GM10248 (cell line): Measurements from ENCODE around the gene AGBL3.

Experiments used
- CTCF ChIA-PET: fragments of 300-600 bp; sonication (Branson Sonifier 250); formaldehyde crosslinking; extraction: SDS; loops from one replicate; lab custom pipeline; 2021; ENCODE audit warnings: antibody characterized with exemption; lab: Yijun Ruan, JAX
- POLR2A ChIA-PET: fragments of 350-650 bp; sonication (Branson Sonifier 250); formaldehyde crosslinking; extraction: SDS; loops from one replicate; lab custom pipeline; 2020; ENCODE audit warnings: antibody characterized with exemption; lab: Yijun Ruan, JAX
- DNase-seq: peaks from one replicate; pipeline ENCODE4 v3.0.0; 2012; ENCODE audit errors: extremely low spot score
- TF ChIP-seq, protein P1 (sequence below): IDR thresholded peaks from 2 replicates; pipeline ENCODE4 v1.5.1; 2012; ENCODE audit warnings: mild to moderate bottlenecking, low read depth; ENCODE audit errors: extremely low read depth, missing control alignments, control extremely low read depth

Gene AGBL3

DNA sequence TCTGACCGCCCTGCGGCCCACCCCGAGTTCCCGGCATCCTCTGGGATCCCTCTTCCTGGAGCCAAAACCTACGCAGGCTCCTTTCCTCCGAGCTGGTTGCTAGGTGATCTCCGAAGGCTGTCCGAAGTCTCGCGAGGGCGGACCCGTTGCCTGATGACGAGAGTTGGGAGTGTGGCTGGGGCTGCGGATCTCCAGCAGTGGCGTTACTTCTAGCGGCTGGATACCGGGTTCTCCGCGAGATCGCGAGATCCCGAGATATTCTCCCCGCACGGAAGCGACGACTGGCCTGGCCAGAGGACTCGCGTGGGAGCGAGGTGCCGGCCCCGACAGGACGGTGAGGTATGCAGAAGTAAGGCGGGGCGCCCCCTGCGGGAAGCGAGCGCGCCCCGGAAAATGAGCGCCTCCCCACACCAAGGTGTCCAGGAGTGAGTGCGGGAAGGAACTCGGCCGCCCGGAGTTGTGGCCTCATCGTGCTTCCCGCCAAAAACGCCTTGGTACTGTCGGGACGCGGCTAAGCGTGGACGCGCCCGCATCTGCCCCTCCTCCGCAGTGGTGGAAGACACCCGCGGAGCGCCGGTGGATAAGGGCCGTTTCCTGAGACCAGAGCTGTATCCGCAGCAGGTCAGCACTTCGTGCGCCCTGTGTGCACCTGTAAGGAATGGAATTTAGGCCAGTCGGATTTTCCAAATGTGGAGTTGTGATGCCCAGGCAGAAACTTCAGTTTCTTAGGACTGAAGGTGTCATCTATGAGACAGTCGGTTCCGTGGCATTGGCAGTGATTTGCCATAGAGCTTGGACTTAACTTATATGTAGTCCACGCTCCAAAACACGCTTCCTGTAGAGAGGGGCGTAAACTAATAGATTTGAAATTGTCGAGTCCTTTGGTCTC is at the start of gene AGBL3:
Gene AGBL3, plus strand, starts transcription at position 146 of the 889 bp plus-strand sequence. CDS start 1,426 bp downstream, outside the sequence.
- TF ChIP-seq, protein P1, sequence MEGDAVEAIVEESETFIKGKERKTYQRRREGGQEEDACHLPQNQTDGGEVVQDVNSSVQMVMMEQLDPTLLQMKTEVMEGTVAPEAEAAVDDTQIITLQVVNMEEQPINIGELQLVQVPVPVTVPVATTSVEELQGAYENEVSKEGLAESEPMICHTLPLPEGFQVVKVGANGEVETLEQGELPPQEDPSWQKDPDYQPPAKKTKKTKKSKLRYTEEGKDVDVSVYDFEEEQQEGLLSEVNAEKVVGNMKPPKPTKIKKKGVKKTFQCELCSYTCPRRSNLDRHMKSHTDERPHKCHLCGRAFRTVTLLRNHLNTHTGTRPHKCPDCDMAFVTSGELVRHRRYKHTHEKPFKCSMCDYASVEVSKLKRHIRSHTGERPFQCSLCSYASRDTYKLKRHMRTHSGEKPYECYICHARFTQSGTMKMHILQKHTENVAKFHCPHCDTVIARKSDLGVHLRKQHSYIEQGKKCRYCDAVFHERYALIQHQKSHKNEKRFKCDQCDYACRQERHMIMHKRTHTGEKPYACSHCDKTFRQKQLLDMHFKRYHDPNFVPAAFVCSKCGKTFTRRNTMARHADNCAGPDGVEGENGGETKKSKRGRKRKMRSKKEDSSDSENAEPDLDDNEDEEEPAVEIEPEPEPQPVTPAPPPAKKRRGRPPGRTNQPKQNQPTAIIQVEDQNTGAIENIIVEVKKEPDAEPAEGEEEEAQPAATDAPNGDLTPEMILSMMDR: peak; percentile 66
- ChIA-PET CTCF (interaction anchor here (0.6 to 4.8 kb wide), 42 partner anchors 10 to 351 kb away, joined by 3 to 40 read pairs (median 4); partner anchors contain the start of genes CYREN and TMEM140), POLR2A (interaction anchor here (1.4 kb wide), 1 partner anchor 9 kb away, joined by 4 read pairs; no protein-coding TSS in a partner anchor)
- peak; percentile 88 for DNase-seq

DNA sequence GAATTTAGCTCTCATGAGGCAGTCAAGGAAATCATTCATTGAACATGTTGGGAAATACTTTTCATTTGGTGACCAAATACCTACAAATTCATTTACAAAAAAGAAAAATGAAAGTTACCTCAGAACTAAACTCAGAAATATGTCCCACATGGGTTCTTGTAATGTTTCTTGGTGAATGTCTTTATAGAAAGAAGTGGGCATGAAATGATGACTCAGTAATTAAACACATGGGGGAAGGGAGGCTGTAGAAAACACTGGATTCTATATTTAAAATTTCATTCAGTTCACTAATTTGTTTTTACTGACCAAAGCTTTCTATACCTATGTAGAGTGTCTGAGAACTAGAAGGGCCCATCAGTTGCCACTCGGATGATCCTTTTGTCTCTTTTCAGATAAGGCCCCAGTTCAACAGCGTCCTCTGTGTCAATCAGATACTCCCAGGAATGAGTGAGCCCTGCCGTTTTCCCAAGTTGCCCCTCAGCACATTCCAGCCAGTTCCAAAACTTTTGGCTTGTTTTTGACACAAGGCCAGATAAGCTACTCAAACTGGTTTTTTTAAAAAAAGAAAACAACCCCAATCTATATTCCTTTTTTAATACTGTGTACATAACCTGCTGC is 49.3 kb upstream of the AGBL3 start:
- TF ChIP-seq, protein P1: no peak
- ChIA-PET POLR2A (no interaction called here), CTCF (interaction anchor here (1.3 kb wide), 1 partner anchor 427 kb away, joined by 4 read pairs; no protein-coding TSS in a partner anchor)
- no peak for DNase-seq

DNA sequence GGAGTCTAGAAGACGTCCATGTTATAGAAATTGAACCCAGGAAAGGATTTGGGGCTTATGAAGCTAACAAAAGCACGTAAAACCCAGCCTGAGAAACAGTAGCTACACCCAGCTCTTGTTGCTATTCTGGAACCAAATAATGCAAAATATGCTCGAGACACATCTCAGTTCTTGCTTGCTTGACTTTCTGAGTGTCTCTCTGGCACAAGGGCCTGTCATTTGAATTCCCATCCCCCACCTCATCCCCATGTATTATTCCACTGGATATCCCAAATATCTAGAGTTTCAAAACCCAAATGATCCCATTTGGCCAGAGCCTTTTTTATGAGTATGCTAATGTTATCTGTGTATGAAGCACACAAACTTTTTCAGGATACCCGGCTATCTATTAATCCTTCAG is 48.2 kb upstream of the AGBL3 start:
- DNase-seq: no peak
- ChIA-PET CTCF (interaction anchor here (1.3 kb wide), 1 partner anchor 428 kb away, joined by 4 read pairs; no protein-coding TSS in a partner anchor), POLR2A (no interaction called here)
- TF ChIP-seq, protein P1: no peak

DNA sequence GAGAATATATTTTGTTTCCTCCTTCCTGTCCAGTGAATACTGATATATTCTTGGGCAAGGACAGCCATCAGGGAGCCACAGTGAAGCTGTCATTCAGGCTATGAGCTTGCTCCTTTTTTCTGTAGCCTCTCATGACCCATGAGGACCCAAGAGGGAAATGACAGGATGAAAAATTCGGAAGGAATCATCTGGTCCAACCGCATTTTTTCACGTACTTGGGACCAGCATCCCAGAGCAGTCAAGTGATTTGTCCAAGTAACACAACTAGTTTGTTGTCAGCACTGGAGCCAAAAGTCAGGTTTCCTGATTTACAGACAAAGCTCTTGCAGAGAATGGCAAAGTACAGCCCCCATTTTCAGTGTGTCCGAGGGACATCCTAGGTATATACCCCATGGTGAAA is 47.2 kb upstream of the AGBL3 start:
- POLR2A ChIA-PET: no interaction called here
- CTCF ChIA-PET: interaction anchor here (2.5 kb wide), 1 partner anchor 14 kb away, joined by 7 read pairs; no protein-coding TSS in a partner anchor
- TF ChIP-seq, protein P1: no peak
- DNase-seq: no peak

DNA sequence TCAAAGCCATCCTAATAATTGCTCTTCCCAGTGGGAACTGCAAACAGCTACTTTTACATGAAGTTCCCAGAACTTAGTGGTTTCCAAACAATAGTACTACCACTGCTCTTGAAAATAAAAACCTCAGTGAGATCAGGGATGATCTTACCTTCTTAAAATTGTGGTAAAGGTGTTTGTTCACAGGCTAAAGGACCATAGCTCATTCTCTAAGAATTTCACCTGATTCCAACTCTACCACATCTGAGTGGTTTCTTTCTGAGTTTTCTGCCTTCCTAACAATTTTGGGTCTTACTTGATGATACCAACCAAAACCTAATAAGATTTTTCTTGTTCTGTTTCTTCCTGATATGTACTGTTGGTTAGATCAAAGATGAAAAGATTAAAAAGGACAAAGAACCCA is 45.6 kb upstream of the AGBL3 start:
- ChIA-PET POLR2A (no interaction called here), CTCF (interaction anchor here (1.1 to 2.5 kb wide), 5 partner anchors 12 to 217 kb away, joined by 3 to 7 read pairs (median 4); no protein-coding TSS in a partner anchor)
- TF ChIP-seq, protein P1: no peak
- no peak for DNase-seq
